ENCODE measurements around the gene GJC2.

GJC2 gene

DNA sequence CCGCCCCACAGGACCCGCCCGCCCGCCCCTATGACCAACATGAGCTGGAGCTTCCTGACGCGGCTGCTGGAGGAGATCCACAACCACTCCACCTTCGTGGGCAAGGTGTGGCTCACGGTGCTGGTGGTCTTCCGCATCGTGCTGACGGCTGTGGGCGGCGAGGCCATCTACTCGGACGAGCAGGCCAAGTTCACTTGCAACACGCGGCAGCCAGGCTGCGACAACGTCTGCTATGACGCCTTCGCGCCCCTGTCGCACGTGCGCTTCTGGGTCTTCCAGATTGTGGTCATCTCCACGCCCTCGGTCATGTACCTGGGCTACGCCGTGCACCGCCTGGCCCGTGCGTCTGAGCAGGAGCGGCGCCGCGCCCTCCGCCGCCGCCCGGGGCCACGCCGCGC lies 8.0 kb downstream of the GJC2 start:
- Histone ChIP-seq H3K9me3 (ENCODE audit: control insufficient read depth, low read length) (no peaks in the 10 kb centered on the region), H3K27ac (ENCODE audit: insufficient read depth, low read depth, low read length, poor library complexity, severe bottlenecking) (no peak overlapping the region), H3K36me3 (ENCODE audit: control insufficient read depth, insufficient read depth, low read length) (no peaks in the 10 kb centered on the region), H3K4me3 (ENCODE audit: insufficient read depth, low read depth, low read length) (no peak overlapping the region), H3K4me1 (ENCODE audit: control insufficient read depth, insufficient read depth, low read length) (peaks cover 9% of the 10 kb centered on the region), H3K27me3 (ENCODE audit: control insufficient read depth, insufficient read depth, low read length, poor library complexity, severe bottlenecking) (peaks cover 28% of the 10 kb centered on the region)
- 91 to 92% methylated on average over 43 of the region's 43 CpGs for WGBS, 2 experiments

DNA sequence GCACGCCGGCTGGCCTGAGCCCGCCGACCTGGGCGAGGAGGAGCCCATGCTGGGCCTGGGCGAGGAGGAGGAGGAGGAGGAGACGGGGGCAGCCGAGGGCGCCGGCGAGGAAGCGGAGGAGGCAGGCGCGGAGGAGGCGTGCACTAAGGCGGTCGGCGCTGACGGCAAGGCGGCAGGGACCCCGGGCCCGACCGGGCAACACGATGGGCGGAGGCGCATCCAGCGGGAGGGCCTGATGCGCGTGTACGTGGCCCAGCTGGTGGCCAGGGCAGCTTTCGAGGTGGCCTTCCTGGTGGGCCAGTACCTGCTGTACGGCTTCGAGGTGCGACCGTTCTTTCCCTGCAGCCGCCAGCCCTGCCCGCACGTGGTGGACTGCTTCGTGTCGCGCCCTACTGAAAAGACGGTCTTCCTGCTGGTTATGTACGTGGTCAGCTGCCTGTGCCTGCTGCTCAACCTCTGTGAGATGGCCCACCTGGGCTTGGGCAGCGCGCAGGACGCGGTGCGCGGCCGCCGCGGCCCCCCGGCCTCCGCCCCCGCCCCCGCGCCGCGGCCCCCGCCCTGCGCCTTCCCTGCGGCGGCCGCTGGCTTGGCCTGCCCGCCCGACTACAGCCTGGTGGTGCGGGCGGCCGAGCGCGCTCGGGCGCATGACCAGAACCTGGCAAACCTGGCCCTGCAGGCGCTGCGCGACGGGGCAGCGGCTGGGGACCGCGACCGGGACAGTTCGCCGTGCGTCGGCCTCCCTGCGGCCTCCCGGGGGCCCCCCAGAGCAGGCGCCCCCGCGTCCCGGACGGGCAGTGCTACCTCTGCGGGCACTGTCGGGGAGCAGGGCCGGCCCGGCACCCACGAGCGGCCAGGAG lies 8.6 kb downstream of the GJC2 start:
- Histone ChIP-seq H3K4me1 (ENCODE audit: control insufficient read depth, insufficient read depth, low read length) (peaks cover 11% of the 10 kb centered on the region), H3K27ac (ENCODE audit: insufficient read depth, low read depth, low read length, poor library complexity, severe bottlenecking) (no peak overlapping the region), H3K36me3 (ENCODE audit: control insufficient read depth, insufficient read depth, low read length) (no peaks in the 10 kb centered on the region), H3K4me3 (ENCODE audit: insufficient read depth, low read depth, low read length) (no peak overlapping the region), H3K9me3 (ENCODE audit: control insufficient read depth, low read length) (no peaks in the 10 kb centered on the region), H3K27me3 (ENCODE audit: control insufficient read depth, insufficient read depth, low read length, poor library complexity, severe bottlenecking) (peaks cover 28% of the 10 kb centered on the region)
- 85% methylated on average over 98 of the region's 98 CpGs for WGBS, 2 experiments

DNA sequence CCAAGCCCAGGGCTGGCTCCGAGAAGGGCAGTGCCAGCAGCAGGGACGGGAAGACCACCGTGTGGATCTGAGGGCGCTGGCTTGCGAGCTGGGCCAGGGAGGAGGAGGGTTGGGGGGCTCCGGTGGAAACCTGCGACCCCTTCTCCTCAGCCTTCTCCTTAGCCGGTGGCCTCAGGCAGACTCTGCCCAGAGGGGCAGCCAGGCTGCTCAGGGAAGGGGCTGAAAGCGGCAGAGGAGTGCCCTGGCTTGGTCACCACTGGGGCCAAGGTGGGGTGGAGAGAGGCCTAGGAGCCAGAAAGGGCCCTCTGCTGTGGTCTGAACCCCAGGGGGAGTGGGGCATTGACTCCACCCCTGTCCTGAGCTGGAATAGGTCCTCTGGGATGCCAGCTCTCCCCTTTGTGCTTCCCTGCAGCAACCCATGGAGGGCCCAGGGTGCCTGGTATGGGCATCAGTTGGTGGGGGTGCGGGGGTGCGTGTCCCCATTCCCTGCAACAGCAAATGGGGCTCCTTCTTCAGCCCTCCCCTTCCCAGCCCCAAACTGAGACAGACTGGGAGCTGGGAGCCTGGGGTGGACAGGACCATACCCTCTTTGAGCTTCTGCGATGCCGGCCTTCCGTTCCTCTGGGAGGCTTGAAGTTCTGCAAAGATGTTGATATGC lies 9.4 kb downstream of the GJC2 start:
- no peak overlapping the region for H3K27ac ChIP-seq (ENCODE audit: insufficient read depth, low read depth, low read length, poor library complexity, severe bottlenecking)
- no peak overlapping the region for H3K4me3 ChIP-seq (ENCODE audit: insufficient read depth, low read depth, low read length)
- peaks cover 28% of the 10 kb centered on the region for H3K27me3 ChIP-seq (ENCODE audit: control insufficient read depth, insufficient read depth, low read length, poor library complexity, severe bottlenecking)
- no peaks in the 10 kb centered on the region for H3K36me3 ChIP-seq (ENCODE audit: control insufficient read depth, insufficient read depth, low read length)
- no peaks in the 10 kb centered on the region for H3K9me3 ChIP-seq (ENCODE audit: control insufficient read depth, low read length)
- H3K4me1 ChIP-seq (ENCODE audit: control insufficient read depth, insufficient read depth, low read length) = peaks cover 11% of the 10 kb centered on the region
- WGBS, 2 experiments = 93 to 94% methylated on average over 14 of the region's 14 CpGs

DNA sequence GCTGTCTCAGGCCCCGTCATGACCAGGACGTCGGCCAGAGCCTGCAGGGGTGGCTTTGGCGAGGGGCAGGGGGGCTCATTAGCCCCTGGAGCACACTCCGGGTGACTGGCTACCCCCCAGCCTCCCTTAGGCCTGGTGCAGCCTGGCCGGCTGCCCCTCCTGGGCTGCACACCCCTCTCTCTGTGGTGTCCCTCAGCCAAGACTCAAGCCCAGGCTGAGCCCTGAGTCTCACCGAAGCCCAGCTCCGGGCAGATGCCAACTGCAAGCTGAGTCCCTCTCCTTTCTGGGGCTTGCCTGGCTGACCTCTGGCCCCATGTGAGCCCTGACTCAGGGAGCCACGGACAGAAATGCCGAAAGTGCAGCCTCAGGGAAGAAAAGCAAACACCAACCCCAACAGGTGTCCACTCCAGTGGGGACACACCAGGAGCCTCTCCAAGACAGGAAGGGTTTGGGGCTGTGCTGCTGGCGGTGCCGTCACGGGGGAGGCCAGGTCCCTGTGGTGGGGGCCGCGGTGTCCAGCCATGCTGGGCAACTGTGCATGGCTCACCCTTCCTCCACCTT lies 10.6 kb downstream of the GJC2 start:
- Histone ChIP-seq H3K27ac (ENCODE audit: insufficient read depth, low read depth, low read length, poor library complexity, severe bottlenecking) (no peak overlapping the region), H3K4me3 (ENCODE audit: insufficient read depth, low read depth, low read length) (no peak overlapping the region), H3K36me3 (ENCODE audit: control insufficient read depth, insufficient read depth, low read length) (no peaks in the 10 kb centered on the region), H3K9me3 (ENCODE audit: control insufficient read depth, low read length) (no peaks in the 10 kb centered on the region), H3K27me3 (ENCODE audit: control insufficient read depth, insufficient read depth, low read length, poor library complexity, severe bottlenecking) (peaks cover 28% of the 10 kb centered on the region), H3K4me1 (ENCODE audit: control insufficient read depth, insufficient read depth, low read length) (peaks cover 11% of the 10 kb centered on the region)
- 88% methylated on average over 15 of the region's 15 CpGs for WGBS, 2 experiments

DNA sequence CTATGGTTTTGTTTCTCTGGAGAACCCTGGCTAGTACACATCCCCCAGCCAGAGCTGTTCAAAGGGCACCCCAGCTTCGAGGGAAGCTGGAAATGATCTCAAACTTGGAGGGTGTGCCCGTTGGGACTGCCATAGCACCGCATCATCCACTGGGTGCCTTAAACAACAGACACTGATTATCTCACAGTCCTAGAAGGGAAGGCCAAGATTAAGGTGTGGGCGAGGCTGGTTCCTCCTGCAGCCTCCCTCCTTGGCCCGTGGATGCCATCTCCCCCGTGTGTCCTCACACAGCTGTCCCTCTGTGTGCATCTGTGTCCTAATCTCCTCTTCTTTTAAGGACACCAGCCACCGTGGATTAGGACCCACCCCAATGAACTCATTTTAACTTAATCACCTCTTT lies 11.6 kb downstream of the GJC2 start:
- H3K4me3 ChIP-seq (ENCODE audit: insufficient read depth, low read depth, low read length) = no peak overlapping the region
- WGBS, 2 experiments = 78 to 80% methylated on average over 6 of the region's 7 CpGs

DNA sequence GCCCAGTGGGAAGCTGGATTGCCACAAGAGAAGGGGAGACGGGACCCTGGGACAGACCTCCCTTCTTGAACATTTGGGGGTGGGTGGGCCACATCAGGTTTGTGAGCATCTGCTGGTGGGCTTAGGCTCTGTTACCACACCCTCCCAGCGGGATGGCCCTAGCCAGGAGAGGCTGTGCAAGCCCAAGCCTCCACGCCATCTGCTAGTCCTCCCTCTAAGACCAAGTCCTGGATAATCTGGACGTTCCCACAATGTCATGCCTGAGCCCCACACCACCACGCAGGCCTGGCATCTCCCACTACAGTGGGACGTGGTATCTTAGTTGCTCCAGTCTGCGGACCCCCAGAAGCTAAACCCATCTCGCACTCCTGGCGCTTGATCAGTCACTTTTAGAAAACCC lies 12.1 kb downstream of the GJC2 start:
- H3K9me3 ChIP-seq (ENCODE audit: control insufficient read depth, low read length) = no peaks in the 10 kb centered on the region
- H3K4me1 ChIP-seq (ENCODE audit: control insufficient read depth, insufficient read depth, low read length) = peaks cover 11% of the 10 kb centered on the region
- no peak overlapping the region for H3K4me3 ChIP-seq (ENCODE audit: insufficient read depth, low read depth, low read length)
- H3K36me3 ChIP-seq (ENCODE audit: control insufficient read depth, insufficient read depth, low read length) = no peaks in the 10 kb centered on the region
- peak overlapping the region; percentile 50 for H3K27ac ChIP-seq (ENCODE audit: insufficient read depth, low read depth, low read length, poor library complexity, severe bottlenecking)
- WGBS, 2 experiments = 89 to 92% methylated on average over 9 of the region's 9 CpGs
- peaks cover 28% of the 10 kb centered on the region for H3K27me3 ChIP-seq (ENCODE audit: control insufficient read depth, insufficient read depth, low read length, poor library complexity, severe bottlenecking)

More for the DNA sequence above, 11.6 kb downstream of the GJC2 start:
- Histone ChIP-seq H3K9me3 (ENCODE audit: control insufficient read depth, low read length) (no peaks in the 10 kb centered on the region), H3K27me3 (ENCODE audit: control insufficient read depth, insufficient read depth, low read length, poor library complexity, severe bottlenecking) (peaks cover 28% of the 10 kb centered on the region), H3K4me1 (ENCODE audit: control insufficient read depth, insufficient read depth, low read length) (peaks cover 11% of the 10 kb centered on the region), H3K36me3 (ENCODE audit: control insufficient read depth, insufficient read depth, low read length) (no peaks in the 10 kb centered on the region), H3K27ac (ENCODE audit: insufficient read depth, low read depth, low read length, poor library complexity, severe bottlenecking) (peak overlapping the region; percentile 50)

DNA sequence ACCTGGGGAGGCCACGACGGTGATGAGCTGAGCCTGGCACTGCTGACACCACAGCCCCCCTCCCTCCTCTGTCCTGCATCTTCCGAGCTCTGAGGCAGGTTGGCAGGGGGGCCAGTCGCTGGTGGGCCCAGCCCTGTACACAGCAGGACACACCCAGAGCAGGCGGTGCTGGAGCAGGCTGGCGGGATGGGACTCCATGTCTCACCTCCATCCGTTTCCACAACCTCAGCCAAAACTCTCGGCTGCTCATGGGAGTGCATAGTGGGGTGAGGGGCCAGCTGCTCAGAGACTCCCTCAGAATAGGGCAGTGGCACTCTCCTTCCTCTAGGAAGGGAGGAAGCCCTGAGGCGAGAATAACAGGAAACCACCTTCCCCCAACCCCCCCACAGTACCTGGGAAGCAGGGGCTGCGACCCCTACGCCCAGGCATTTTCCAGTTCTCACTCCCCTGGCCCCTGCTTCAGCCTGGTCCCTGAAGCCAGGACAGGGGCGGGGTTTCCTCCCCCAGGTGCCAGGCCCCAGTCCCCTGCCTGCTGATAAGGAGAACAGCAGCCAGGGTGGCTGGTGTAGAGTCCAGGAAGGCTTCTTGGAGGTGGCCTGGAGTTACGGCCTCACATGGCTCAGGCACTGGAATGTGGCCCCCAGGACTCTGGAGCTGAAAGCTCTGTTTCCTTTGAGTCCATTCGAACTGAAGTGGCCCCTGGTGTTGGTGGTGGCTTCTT lies 12.7 kb downstream of the GJC2 start:
- 70 to 72% methylated on average over 14 of the region's 14 CpGs for WGBS, 2 experiments
- no peaks in the 10 kb centered on the region for H3K9me3 ChIP-seq (ENCODE audit: control insufficient read depth, low read length)
- no peak overlapping the region for H3K27ac ChIP-seq (ENCODE audit: insufficient read depth, low read depth, low read length, poor library complexity, severe bottlenecking)
- H3K27me3 ChIP-seq (ENCODE audit: control insufficient read depth, insufficient read depth, low read length, poor library complexity, severe bottlenecking) = peaks cover 28% of the 10 kb centered on the region
- H3K4me3 ChIP-seq (ENCODE audit: insufficient read depth, low read depth, low read length) = no peak overlapping the region
- H3K36me3 ChIP-seq (ENCODE audit: control insufficient read depth, insufficient read depth, low read length) = no peaks in the 10 kb centered on the region
- H3K4me1 ChIP-seq (ENCODE audit: control insufficient read depth, insufficient read depth, low read length) = peaks cover 11% of the 10 kb centered on the region

DNA sequence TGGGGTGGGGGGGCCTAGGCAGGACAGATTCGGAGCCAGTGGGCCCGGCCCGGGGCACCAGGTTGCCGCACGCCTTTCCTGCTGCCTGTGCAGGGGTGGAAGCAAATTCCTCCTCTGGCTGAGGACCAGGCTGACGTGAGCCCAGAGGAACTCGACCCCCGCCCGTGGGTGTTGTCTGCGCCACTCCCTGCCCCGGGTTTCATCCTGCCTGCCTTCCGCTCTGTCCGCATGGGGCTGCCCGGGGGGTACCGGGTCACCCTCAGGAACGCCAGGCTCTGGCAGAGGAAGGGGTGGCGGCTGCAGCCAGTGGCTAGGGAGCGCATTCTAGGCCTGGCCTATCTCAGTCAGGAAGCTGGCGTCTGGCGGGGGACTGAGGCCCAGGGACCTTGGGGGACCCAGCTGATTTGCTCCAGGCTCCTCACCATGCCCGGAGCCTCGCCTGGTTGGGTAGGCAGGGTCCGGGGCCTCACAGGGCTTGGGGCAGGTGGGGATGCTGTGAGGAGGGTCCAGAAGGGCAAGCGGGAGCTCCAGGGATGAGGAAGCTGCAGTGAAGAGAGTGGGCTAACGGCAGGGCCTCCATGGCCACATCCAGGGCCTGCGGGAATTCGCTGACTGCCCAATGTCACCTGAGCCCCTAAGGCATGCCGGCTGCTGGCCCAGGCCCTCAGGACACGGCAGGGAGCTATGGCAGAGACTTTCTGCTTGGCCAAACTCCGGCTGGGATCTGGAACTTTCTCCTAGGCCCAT lies 13.4 kb downstream of the GJC2 start:
- H3K27ac ChIP-seq (ENCODE audit: insufficient read depth, low read depth, low read length, poor library complexity, severe bottlenecking) = no peak overlapping the region

DNA sequence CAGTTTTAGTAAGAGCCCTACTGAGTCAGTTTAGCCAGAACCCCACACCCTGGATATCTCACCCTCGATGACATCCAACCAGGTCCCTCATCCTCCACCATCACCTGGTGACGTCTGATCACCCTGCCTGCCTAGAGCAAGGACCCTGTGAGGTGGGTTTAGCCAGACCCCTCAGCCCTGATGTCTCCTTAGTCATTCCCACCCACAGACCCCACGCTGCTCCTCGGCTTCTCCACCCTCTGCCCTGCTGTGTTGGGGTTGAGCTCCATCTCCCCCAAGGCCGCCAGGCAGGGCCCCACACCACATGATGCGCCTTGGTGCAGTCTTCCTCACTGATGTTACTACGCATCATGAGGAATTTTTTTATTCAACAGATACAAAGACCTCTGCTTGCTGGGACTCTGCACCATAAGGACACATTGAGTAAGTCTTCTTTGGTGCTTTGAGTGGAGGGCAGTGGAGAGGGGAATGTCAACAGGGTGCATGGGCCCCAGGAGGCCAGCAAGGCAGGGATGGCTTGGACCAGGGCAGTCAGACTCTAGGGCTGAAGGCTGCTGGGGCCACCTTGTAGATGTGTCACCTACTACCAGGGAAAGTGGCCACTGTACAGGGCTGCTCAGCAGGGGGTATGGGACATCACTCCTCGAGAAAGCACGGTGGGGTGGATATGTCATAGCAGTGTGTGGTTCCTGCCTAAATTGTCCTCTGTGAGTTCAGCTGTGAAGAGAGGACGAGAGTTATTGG lies 14.2 kb downstream of the GJC2 start:
- H3K4me3 ChIP-seq (ENCODE audit: insufficient read depth, low read depth, low read length) = no peak overlapping the region
- H3K4me1 ChIP-seq (ENCODE audit: control insufficient read depth, insufficient read depth, low read length) = peaks cover 11% of the 10 kb centered on the region
- WGBS, 2 experiments = 95 to 98% methylated on average over 10 of the region's 10 CpGs
- no peak overlapping the region for H3K27ac ChIP-seq (ENCODE audit: insufficient read depth, low read depth, low read length, poor library complexity, severe bottlenecking)
- H3K27me3 ChIP-seq (ENCODE audit: control insufficient read depth, insufficient read depth, low read length, poor library complexity, severe bottlenecking) = peaks cover 18% of the 10 kb centered on the region
- no peaks in the 10 kb centered on the region for H3K36me3 ChIP-seq (ENCODE audit: control insufficient read depth, insufficient read depth, low read length)
- H3K9me3 ChIP-seq (ENCODE audit: control insufficient read depth, low read length) = no peaks in the 10 kb centered on the region

More for the DNA sequence above, 13.4 kb downstream of the GJC2 start:
- Histone ChIP-seq H3K9me3 (ENCODE audit: control insufficient read depth, low read length) (no peaks in the 10 kb centered on the region), H3K27me3 (ENCODE audit: control insufficient read depth, insufficient read depth, low read length, poor library complexity, severe bottlenecking) (peaks cover 26% of the 10 kb centered on the region), H3K36me3 (ENCODE audit: control insufficient read depth, insufficient read depth, low read length) (no peaks in the 10 kb centered on the region), H3K4me3 (ENCODE audit: insufficient read depth, low read depth, low read length) (no peak overlapping the region), H3K4me1 (ENCODE audit: control insufficient read depth, insufficient read depth, low read length) (peaks cover 11% of the 10 kb centered on the region)
- WGBS, 2 experiments = 89 to 91% methylated on average over 30 of the region's 30 CpGs
